Fibroblast of lung (primary cell): Measurements from ENCODE around the gene LTBP4. TPM values are rescaled to one million over a fixed set of nuclear protein-coding genes. Genes with fewer than 3 reads are reported as not detected.
A peak's percentile ranks its signal among the peaks of the same experiment; 100 is the strongest.

Experiments
- DNase-seq, 2 donors: peaks; one replicate each; pipeline versions ENCODE4 v3.0.0 to v3.0.0-alpha.2; 2010; ENCODE audit warnings: low read depth in 2 of 2
- H2AFZ ChIP-seq: 2 replicates; pipeline ENCODE4 v1.5.1; 2012; ENCODE audit warnings: low read length, control low read depth, inconsistent platforms
- H3K27ac ChIP-seq: 2 replicates; pipeline ENCODE4 v1.5.1; 2011; ENCODE audit warnings: low read length, control low read depth; ENCODE audit not compliant: insufficient read depth
- H3K27me3 ChIP-seq: 2 replicates; pipeline ENCODE4 v1.5.1; 2011; ENCODE audit warnings: mild to moderate bottlenecking, low read length; ENCODE audit not compliant: control insufficient read depth, insufficient read depth
- H3K36me3 ChIP-seq: 2 replicates; pipeline ENCODE4 v1.5.1; 2011; ENCODE audit warnings: low read length; ENCODE audit not compliant: control insufficient read depth, insufficient read depth
- H3K4me1 ChIP-seq: 2 replicates; pipeline ENCODE4 v1.5.1; 2011; ENCODE audit warnings: low read length; ENCODE audit not compliant: control insufficient read depth, insufficient read depth; ENCODE audit errors: extremely low read depth
- H3K4me2 ChIP-seq: 2 replicates; pipeline ENCODE4 v1.5.1; 2011; ENCODE audit warnings: low read length, control low read depth; ENCODE audit not compliant: insufficient read depth; ENCODE audit errors: extremely low read depth
- H3K4me3 ChIP-seq, 4 experiments: fragments of 200-600 bp in 1 of 4; sonication (generic) in 1 of 4; replicated peaks in 1 of 4; 2 replicates each; pipeline ENCODE4 v1.5.1; 2011 to 2016; ENCODE audit warnings: low read length in 4 of 4, low read depth in 3 of 4, mild to moderate bottlenecking in 3 of 4, control low read depth in 2 of 4, inconsistent platforms in 1 of 4, mixed read lengths in 1 of 4; ENCODE audit not compliant: insufficient read depth in 1 of 4; ENCODE audit errors: control extremely low read depth in 1 of 4
- H3K79me2 ChIP-seq: 2 replicates; pipeline ENCODE4 v1.5.1; 2012; ENCODE audit warnings: mild to moderate bottlenecking, low read length, inconsistent platforms; ENCODE audit not compliant: control insufficient read depth, insufficient read depth
- H3K9ac ChIP-seq: 2 replicates; pipeline ENCODE4 v1.5.1; 2011; ENCODE audit warnings: mild to moderate bottlenecking, low read length, control low read depth; ENCODE audit not compliant: insufficient read depth
- H3K9me3 ChIP-seq: 2 replicates; pipeline ENCODE4 v1.5.1; 2012; ENCODE audit warnings: low read depth, low read length; ENCODE audit not compliant: control insufficient read depth, insufficient read depth
- H4K20me1 ChIP-seq: 2 replicates; pipeline ENCODE4 v1.5.1; 2011; ENCODE audit warnings: low read length; ENCODE audit not compliant: control insufficient read depth, insufficient read depth; ENCODE audit errors: extremely low read depth
- EZH2 ChIP-seq: IDR thresholded peaks from 2 replicates; pipeline ENCODE4 v1.5.1; 2012; ENCODE audit warnings: low read length, control low read depth, mild to moderate bottlenecking; ENCODE audit errors: missing control alignments
- polyA plus RNA-seq, 2 donors: library from polyadenylated mRNA; depleted of rRNA in 1 of 2; stranded (reverse) in 1 of 2; unstranded in 1 of 2; fragments of >200 nt; gene quantifications; 2 replicates each; pipeline ENCODE4 v1.2.1, GENCODE V29; 2011 to 2012; ENCODE audit warnings: missing spikeins in 1 of 2
- total RNA-seq: library from RNA; depleted of rRNA; stranded (reverse); fragments of >200 nt; gene quantifications from 2 replicates; pipeline ENCODE4 v1.2.1, GENCODE V29; 2014
- TF ChIP-seq, protein P1 (sequence below), 2 donors: IDR thresholded peaks in 1 of 2; conservative IDR thresholded peaks in 1 of 2; 1 replicate in 1 of 2; 2 replicates in 1 of 2; pipeline ENCODE4 v1.5.1; 2011 to 2012; ENCODE audit warnings: low read length in 2 of 2, control low read depth in 1 of 2, inconsistent platforms in 1 of 2, low read depth in 1 of 2, mild to moderate bottlenecking in 1 of 2

LTBP4 gene
- total and polyA plus RNA-seq, 2 donors (not counting 1 experiment from before 2014, with no cell fraction given) = 31.7 to 46.4 TPM

DNA sequence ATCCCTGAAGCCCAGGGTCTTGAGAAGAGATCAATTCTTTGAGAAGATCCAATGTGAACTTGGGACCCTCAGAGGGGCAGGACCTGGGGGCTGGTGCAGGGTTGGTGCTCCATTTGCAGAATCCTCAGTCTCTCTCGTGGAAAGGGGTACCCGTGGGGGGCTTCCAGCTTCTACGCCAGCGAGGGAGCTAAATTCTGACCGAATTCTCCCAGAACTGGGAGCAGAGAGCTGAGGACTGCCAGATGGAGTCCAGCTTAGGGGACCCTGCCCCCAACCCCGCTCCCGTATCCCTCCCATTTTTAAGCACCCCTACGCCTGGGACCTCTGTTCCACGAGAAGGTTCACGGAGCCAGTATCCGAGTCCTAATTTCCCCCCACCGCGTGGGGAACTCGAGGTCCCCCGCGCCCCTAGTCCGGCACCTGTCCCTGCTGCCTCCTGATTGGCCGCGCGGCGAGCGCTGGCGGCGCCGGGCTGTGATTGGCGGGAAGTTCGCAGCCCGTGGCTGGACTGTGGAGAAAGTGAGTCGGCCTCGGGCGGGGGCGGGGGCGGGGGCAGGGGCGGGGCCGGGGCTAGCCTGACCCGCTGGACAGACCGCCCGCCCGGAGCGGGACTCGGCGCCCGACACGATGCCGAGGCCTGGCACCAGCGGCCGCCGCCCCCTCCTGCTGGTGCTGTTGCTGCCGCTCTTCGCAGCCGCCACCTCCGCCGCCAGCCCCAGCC lies 4.4 kb upstream of the LTBP4 start:
- Histone ChIP-seq H3K4me3 (peak overlapping the region in 3 of 4 experiments; percentile 44 to 62 (median 49)), H3K36me3 (no peaks in the 10 kb centered on the region), H3K4me2 (peak overlapping the region; percentile 89), H3K9me3 (no peaks in the 10 kb centered on the region), H3K9ac (peak overlapping the region; percentile 10), H4K20me1 (no peaks in the 10 kb centered on the region), H3K4me1 (peaks cover 17% of the 10 kb centered on the region), H3K27ac (no peak overlapping the region), H3K79me2 (no peaks in the 10 kb centered on the region), H2AFZ (no peak overlapping the region), H3K27me3 (peaks cover 2% of the 10 kb centered on the region)
- TF ChIP-seq, protein P1, sequence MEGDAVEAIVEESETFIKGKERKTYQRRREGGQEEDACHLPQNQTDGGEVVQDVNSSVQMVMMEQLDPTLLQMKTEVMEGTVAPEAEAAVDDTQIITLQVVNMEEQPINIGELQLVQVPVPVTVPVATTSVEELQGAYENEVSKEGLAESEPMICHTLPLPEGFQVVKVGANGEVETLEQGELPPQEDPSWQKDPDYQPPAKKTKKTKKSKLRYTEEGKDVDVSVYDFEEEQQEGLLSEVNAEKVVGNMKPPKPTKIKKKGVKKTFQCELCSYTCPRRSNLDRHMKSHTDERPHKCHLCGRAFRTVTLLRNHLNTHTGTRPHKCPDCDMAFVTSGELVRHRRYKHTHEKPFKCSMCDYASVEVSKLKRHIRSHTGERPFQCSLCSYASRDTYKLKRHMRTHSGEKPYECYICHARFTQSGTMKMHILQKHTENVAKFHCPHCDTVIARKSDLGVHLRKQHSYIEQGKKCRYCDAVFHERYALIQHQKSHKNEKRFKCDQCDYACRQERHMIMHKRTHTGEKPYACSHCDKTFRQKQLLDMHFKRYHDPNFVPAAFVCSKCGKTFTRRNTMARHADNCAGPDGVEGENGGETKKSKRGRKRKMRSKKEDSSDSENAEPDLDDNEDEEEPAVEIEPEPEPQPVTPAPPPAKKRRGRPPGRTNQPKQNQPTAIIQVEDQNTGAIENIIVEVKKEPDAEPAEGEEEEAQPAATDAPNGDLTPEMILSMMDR (conservative IDR thresholded peaks at IDR 0.05 in 1 of 2, IDR thresholded peaks at IDR 0.05 in 1 of 2; ENCODE audit: low read depth in 1 of 2, low read length in 2 of 2) = no peak
- no peak for TF ChIP-seq EZH2
- DNase-seq = peak; percentile 54 to 60

DNA sequence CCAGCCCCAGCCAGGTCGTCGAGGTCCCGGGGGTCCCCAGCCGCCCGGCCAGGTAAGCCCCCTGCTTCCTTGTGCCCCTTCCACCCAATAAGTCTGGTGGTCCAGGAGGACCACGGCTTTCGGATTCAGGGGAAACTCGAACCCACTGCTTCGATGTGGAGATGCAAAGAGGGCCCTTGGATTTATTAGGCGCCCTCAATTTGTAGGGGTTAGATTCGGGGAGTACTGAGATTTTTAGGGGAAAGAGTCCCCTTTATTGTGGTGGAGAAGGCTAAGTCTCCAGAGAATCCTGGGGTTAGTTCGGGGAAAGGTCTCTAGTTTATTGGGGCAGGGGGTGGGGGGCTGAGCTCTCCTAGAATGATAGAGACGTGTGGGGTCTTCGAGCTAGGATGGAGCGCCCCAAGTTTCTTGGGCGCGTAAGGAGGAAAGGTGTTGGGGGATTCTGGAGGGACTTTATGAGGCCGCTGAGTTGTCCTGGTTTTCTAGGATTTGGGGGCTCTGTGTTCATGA lies 3.8 kb upstream of the LTBP4 start:
- Histone ChIP-seq H3K79me2 (no peaks in the 10 kb centered on the region), H3K27me3 (peaks cover 2% of the 10 kb centered on the region), H2AFZ (no peak overlapping the region), H3K36me3 (no peaks in the 10 kb centered on the region), H3K4me2 (peak overlapping the region; percentile 89), H3K9me3 (no peaks in the 10 kb centered on the region), H3K4me1 (peaks cover 19% of the 10 kb centered on the region), H4K20me1 (no peaks in the 10 kb centered on the region), H3K4me3 (peak overlapping the region; percentile 44 to 62 (median 55)), H3K27ac (no peak overlapping the region), H3K9ac (peak overlapping the region; percentile 10)
- DNase-seq = no peak
- TF ChIP-seq, protein P1 (conservative IDR thresholded peaks at IDR 0.05 in 1 of 2, IDR thresholded peaks at IDR 0.05 in 1 of 2; ENCODE audit: low read depth in 1 of 2, low read length in 2 of 2) = no peak
- peak; percentile 46 for TF ChIP-seq EZH2

DNA sequence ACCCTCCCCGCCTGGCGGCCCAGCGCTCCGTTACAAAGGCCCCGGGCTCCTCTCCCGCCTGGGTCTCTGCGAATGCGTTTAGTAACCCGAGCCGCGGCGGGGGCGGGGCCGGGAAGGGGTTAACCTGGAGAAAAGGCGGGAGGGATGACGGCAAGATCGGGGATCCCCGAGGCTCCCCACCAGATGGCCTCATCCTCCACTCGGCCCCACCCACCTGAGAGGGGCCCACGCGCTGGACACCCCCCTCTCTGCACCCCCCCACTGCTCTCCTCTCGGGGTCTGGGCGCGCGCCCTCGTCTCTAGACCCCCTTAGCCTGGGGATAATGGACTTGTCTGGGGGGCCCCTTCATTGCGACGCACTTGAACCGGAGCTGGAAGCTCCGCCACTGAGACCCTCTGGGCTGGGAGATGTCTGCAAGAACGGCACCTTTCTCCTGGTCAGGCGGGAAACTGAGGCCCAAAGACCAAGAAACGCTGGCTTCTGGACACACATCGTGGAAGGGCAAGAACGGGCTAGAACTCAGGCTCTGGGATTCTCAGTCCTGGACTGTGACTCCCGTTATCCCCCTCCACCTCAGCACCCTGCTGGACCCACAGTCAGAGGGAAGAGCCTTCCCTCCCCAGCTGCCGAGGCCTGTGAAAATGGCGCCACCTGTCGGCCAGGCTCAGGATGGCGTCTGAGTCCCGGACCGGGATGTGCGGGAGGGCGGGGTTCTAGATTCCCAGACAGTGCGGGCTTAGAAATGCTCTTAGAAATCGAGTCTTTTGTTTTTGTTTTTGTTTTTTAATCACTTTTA lies 2.9 kb upstream of the LTBP4 start:
- Histone ChIP-seq H3K4me1 (peaks cover 29% of the 10 kb centered on the region), H3K27ac (peak overlapping the region; percentile 41), H3K9me3 (no peaks in the 10 kb centered on the region), H3K9ac (peak overlapping the region; percentile 34), H3K4me2 (peak overlapping the region; percentile 90), H3K4me3 (peak overlapping the region; percentile 45 to 77 (median 60)), H2AFZ (no peak overlapping the region), H3K36me3 (no peaks in the 10 kb centered on the region), H4K20me1 (no peaks in the 10 kb centered on the region), H3K27me3 (peaks cover 2% of the 10 kb centered on the region), H3K79me2 (no peaks in the 10 kb centered on the region)
- TF ChIP-seq, protein P1 (conservative IDR thresholded peaks at IDR 0.05 in 1 of 2, IDR thresholded peaks at IDR 0.05 in 1 of 2; ENCODE audit: low read depth in 1 of 2, low read length in 2 of 2) = peak; percentile 90 to 95
- no peak for TF ChIP-seq EZH2
- peak; percentile 82 to 89 for DNase-seq
